ENCODE results near the gene SLC12A2. TPM values are rescaled to one million over a fixed set of nuclear protein-coding genes. Genes with fewer than 3 reads are reported as not detected.
A peak's percentile ranks its signal among the peaks of the same experiment; 100 is the strongest.

SLC12A2 gene
- total and polyA plus RNA-seq, 2 experiments from 2014 or later: 7.3 to 14.6 TPM

- Histone ChIP-seq H3K9me3 (ENCODE audit: low read depth) (no peaks in the 10 kb centered on the region), H3K27ac (no peak overlapping the region), H3K4me1 (ENCODE audit: low read depth) (no peaks in the 10 kb centered on the region), H3K36me3 (peaks cover 11% of the 10 kb centered on the region), H3K4me3 (no peak overlapping the region), H3K27me3 (no peaks in the 10 kb centered on the region)
- TF ChIP-seq CTCF (IDR thresholded peaks at IDR 0.05; ENCODE audit: low read depth, low read length): no peak
- no peak for DNase-seq (ENCODE audit: low read depth in 1 of 2, low spot score in 1 of 2)
These were observed 34.6 kb downstream of the SLC12A2 start for GRCh38 chr5:128118214-128118613.

GRCh38 chr5:128121651-128122050 is 38.1 kb downstream of the SLC12A2 start:
- H3K27ac ChIP-seq: no peak overlapping the region

GRCh38 chr5:128123936-128124335 is 40.4 kb downstream of the SLC12A2 start:
- no peak overlapping the region for H3K4me3 ChIP-seq
- no peaks in the 10 kb centered on the region for H3K27me3 ChIP-seq
- no peaks in the 10 kb centered on the region for H3K4me1 ChIP-seq (ENCODE audit: low read depth)
- no peak overlapping the region for H3K27ac ChIP-seq
- TF ChIP-seq CTCF (IDR thresholded peaks at IDR 0.05; ENCODE audit: low read depth, low read length): no peak
- no peak for DNase-seq (ENCODE audit: low read depth in 1 of 2, low spot score in 1 of 2)
- H3K36me3 ChIP-seq: no peaks in the 10 kb centered on the region
- H3K9me3 ChIP-seq (ENCODE audit: low read depth): no peaks in the 10 kb centered on the region

More at GRCh38 chr5:128121651-128122050, 38.1 kb downstream of the SLC12A2 start:
- Histone ChIP-seq H3K4me3 (no peak overlapping the region), H3K9me3 (ENCODE audit: low read depth) (no peaks in the 10 kb centered on the region), H3K4me1 (ENCODE audit: low read depth) (no peaks in the 10 kb centered on the region), H3K27me3 (no peaks in the 10 kb centered on the region), H3K36me3 (no peaks in the 10 kb centered on the region)
- TF ChIP-seq CTCF (IDR thresholded peaks at IDR 0.05; ENCODE audit: low read depth, low read length): no peak
- DNase-seq (ENCODE audit: low read depth in 1 of 2, low spot score in 1 of 2): peak in 1 of 2 donors; percentile 55

- no peak for TF ChIP-seq CTCF (IDR thresholded peaks at IDR 0.05; ENCODE audit: low read depth, low read length)
- Histone ChIP-seq H3K36me3 (no peaks in the 10 kb centered on the region), H3K4me1 (ENCODE audit: low read depth) (no peaks in the 10 kb centered on the region), H3K27me3 (no peaks in the 10 kb centered on the region), H3K27ac (no peak overlapping the region), H3K4me3 (no peak overlapping the region), H3K9me3 (ENCODE audit: low read depth) (no peaks in the 10 kb centered on the region)
- DNase-seq (ENCODE audit: low read depth in 1 of 2, low spot score in 1 of 2): no peak
These were observed 42.7 kb downstream of the SLC12A2 start for GRCh38 chr5:128126241-128126640.

GRCh38 chr5:128132499-128132898 is 48.9 kb downstream of the SLC12A2 start:
- Histone ChIP-seq H3K4me1 (ENCODE audit: low read depth) (no peaks in the 10 kb centered on the region), H3K9me3 (ENCODE audit: low read depth) (no peaks in the 10 kb centered on the region), H3K27me3 (no peaks in the 10 kb centered on the region), H3K27ac (no peak overlapping the region), H3K36me3 (no peaks in the 10 kb centered on the region), H3K4me3 (no peak overlapping the region)
- TF ChIP-seq CTCF (IDR thresholded peaks at IDR 0.05; ENCODE audit: low read depth, low read length): no peak
- no peak for DNase-seq (ENCODE audit: low read depth in 1 of 2, low spot score in 1 of 2)

GRCh38 chr5:128135286-128135685 is 51.7 kb downstream of the SLC12A2 start:
- Histone ChIP-seq H3K4me3 (no peak overlapping the region), H3K27ac (no peak overlapping the region), H3K27me3 (no peaks in the 10 kb centered on the region), H3K4me1 (ENCODE audit: low read depth) (no peaks in the 10 kb centered on the region), H3K9me3 (ENCODE audit: low read depth) (no peaks in the 10 kb centered on the region), H3K36me3 (no peaks in the 10 kb centered on the region)
- no peak for TF ChIP-seq CTCF (IDR thresholded peaks at IDR 0.05; ENCODE audit: low read depth, low read length)
- no peak for DNase-seq (ENCODE audit: low read depth in 1 of 2, low spot score in 1 of 2)
